ENCODE data around the gene KCTD20.

KCTD20 gene

GRCh38 chr6:36504181-36504580, 61.4 kb downstream of the KCTD20 start:
- TF ChIP-seq TCF12 (IDR thresholded peaks at IDR 0.05; ENCODE audit: low read depth) (no peak), NFIC (IDR thresholded peaks at IDR 0.05) (no peak), YY1 (IDR thresholded peaks at IDR 0.05; ENCODE audit: low read depth) (no peak), EGR1 (IDR thresholded peaks at IDR 0.05) (no peak), CREB1 (IDR thresholded peaks at IDR 0.05; ENCODE audit: low read depth) (no peak), MAX (IDR thresholded peaks at IDR 0.05) (no peak), CEBPB (IDR thresholded peaks at IDR 0.05) (no peak), FOXM1 (IDR thresholded peaks at IDR 0.05; ENCODE audit: borderline replicate concordance, low read depth) (no peak), TEAD4 (IDR thresholded peaks at IDR 0.05) (no peak), USF1 (IDR thresholded peaks at IDR 0.05) (no peak)

GRCh38 chr6:36504982-36505381, 62.2 kb downstream of the KCTD20 start:
- no peak for TF ChIP-seq TAF1 (IDR thresholded peaks at IDR 0.05; ENCODE audit: low read depth)
- no peak for TF ChIP-seq CREB1 (IDR thresholded peaks at IDR 0.05; ENCODE audit: low read depth)
- no peak for TF ChIP-seq ZBTB7A (IDR thresholded peaks at IDR 0.05; ENCODE audit: low read depth)
- TF ChIP-seq TEAD4 (IDR thresholded peaks at IDR 0.05): no peak
- TF ChIP-seq RAD21 (IDR thresholded peaks at IDR 0.05; ENCODE audit: low read depth): no peak
- no peak for TF ChIP-seq YY1 (IDR thresholded peaks at IDR 0.05; ENCODE audit: low read depth)

GRCh38 chr6:36505744-36506534, 63.1 kb downstream of the KCTD20 start:
- TF ChIP-seq FOXM1 (IDR thresholded peaks at IDR 0.05; ENCODE audit: borderline replicate concordance, low read depth) (no peak), CREB1 (IDR thresholded peaks at IDR 0.05; ENCODE audit: low read depth) (no peak), MAX (IDR thresholded peaks at IDR 0.05) (no peak), EGR1 (IDR thresholded peaks at IDR 0.05) (no peak), RAD21 (IDR thresholded peaks at IDR 0.05; ENCODE audit: low read depth) (no peak), ZBTB7A (IDR thresholded peaks at IDR 0.05; ENCODE audit: low read depth) (no peak), USF1 (IDR thresholded peaks at IDR 0.05) (no peak), YY1 (IDR thresholded peaks at IDR 0.05; ENCODE audit: low read depth) (no peak), EP300 (IDR thresholded peaks at IDR 0.05; ENCODE audit: borderline replicate concordance) (no peak), REST (IDR thresholded peaks at IDR 0.05; ENCODE audit: low read depth) (no peak), NFIC (IDR thresholded peaks at IDR 0.05) (no peak), TAF1 (IDR thresholded peaks at IDR 0.05; ENCODE audit: low read depth) (no peak), CEBPB (IDR thresholded peaks at IDR 0.05) (no peak), TEAD4 (IDR thresholded peaks at IDR 0.05) (no peak), TCF12 (IDR thresholded peaks at IDR 0.05; ENCODE audit: low read depth) (no peak)

GRCh38 chr6:36506611-36507010, 63.8 kb downstream of the KCTD20 start:
- TF ChIP-seq USF1 (IDR thresholded peaks at IDR 0.05) (no peak), MAX (IDR thresholded peaks at IDR 0.05) (no peak), ZBTB7A (IDR thresholded peaks at IDR 0.05; ENCODE audit: low read depth) (no peak), TAF1 (IDR thresholded peaks at IDR 0.05; ENCODE audit: low read depth) (no peak), TEAD4 (IDR thresholded peaks at IDR 0.05) (no peak), CEBPB (IDR thresholded peaks at IDR 0.05) (no peak), EGR1 (IDR thresholded peaks at IDR 0.05) (no peak), REST (IDR thresholded peaks at IDR 0.05; ENCODE audit: low read depth) (no peak), EP300 (IDR thresholded peaks at IDR 0.05; ENCODE audit: borderline replicate concordance) (no peak), TCF12 (IDR thresholded peaks at IDR 0.05; ENCODE audit: low read depth) (no peak), RAD21 (IDR thresholded peaks at IDR 0.05; ENCODE audit: low read depth) (no peak), NFIC (IDR thresholded peaks at IDR 0.05) (no peak), FOXM1 (IDR thresholded peaks at IDR 0.05; ENCODE audit: borderline replicate concordance, low read depth) (no peak), CREB1 (IDR thresholded peaks at IDR 0.05; ENCODE audit: low read depth) (no peak), YY1 (IDR thresholded peaks at IDR 0.05; ENCODE audit: low read depth) (no peak)

- TF ChIP-seq TEAD4 (IDR thresholded peaks at IDR 0.05) (no peak), USF1 (IDR thresholded peaks at IDR 0.05) (no peak), TCF12 (IDR thresholded peaks at IDR 0.05; ENCODE audit: low read depth) (no peak), CEBPB (IDR thresholded peaks at IDR 0.05) (no peak), EP300 (IDR thresholded peaks at IDR 0.05; ENCODE audit: borderline replicate concordance) (no peak), EGR1 (IDR thresholded peaks at IDR 0.05) (no peak), NFIC (IDR thresholded peaks at IDR 0.05) (no peak), TAF1 (IDR thresholded peaks at IDR 0.05; ENCODE audit: low read depth) (no peak), ZBTB7A (IDR thresholded peaks at IDR 0.05; ENCODE audit: low read depth) (no peak), RAD21 (IDR thresholded peaks at IDR 0.05; ENCODE audit: low read depth) (no peak), MAX (IDR thresholded peaks at IDR 0.05) (no peak), YY1 (IDR thresholded peaks at IDR 0.05; ENCODE audit: low read depth) (no peak), CREB1 (IDR thresholded peaks at IDR 0.05; ENCODE audit: low read depth) (no peak), REST (IDR thresholded peaks at IDR 0.05; ENCODE audit: low read depth) (no peak), FOXM1 (IDR thresholded peaks at IDR 0.05; ENCODE audit: borderline replicate concordance, low read depth) (no peak)
These were observed 65.7 kb downstream of the KCTD20 start for GRCh38 chr6:36508532-36508931.
